Epithelial cell of esophagus (primary cell): ENCODE measurements around the gene PTPRO.

Experiments used
- DNase-seq: peaks from one replicate; pipeline ENCODE4 v3.0.0; 2010; ENCODE audit warnings: low read depth
- H3K4me3 ChIP-seq: 2 replicates; pipeline ENCODE4 v1.5.1; 2011; ENCODE audit warnings: mild to moderate bottlenecking, low read length, control low read depth
- TF ChIP-seq, protein P1 (sequence below): IDR thresholded peaks from 2 replicates; pipeline ENCODE4 v1.5.1; 2011; ENCODE audit warnings: low read depth, mild to moderate bottlenecking, low read length, control low read depth, inconsistent platforms; ENCODE audit not compliant: insufficient read depth; ENCODE audit errors: missing control alignments

The PTPRO gene

DNA sequence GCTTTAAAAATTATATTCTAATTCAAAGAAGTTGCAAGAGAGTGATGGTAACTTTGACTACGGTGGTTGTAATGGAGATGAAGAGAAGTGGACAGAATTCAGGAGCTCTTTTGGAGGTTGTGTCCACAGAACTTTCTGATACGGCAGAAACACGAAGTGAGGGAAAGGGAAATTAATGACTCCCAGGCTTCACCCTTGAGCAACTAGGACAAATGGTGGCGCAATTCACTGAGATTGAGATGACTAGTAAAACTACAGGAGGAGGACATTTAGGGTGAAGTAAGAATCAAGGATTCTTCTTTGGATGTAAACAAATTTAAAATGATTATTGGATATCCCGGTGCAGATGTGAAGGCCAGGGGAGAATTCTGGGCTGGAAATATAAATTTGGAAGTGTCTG lies 212.6 kb downstream of the PTPRO start:
- DNase-seq, result peak; percentile 58
- H3K4me3 ChIP-seq, result no peak overlapping the region
- TF ChIP-seq, protein P1, sequence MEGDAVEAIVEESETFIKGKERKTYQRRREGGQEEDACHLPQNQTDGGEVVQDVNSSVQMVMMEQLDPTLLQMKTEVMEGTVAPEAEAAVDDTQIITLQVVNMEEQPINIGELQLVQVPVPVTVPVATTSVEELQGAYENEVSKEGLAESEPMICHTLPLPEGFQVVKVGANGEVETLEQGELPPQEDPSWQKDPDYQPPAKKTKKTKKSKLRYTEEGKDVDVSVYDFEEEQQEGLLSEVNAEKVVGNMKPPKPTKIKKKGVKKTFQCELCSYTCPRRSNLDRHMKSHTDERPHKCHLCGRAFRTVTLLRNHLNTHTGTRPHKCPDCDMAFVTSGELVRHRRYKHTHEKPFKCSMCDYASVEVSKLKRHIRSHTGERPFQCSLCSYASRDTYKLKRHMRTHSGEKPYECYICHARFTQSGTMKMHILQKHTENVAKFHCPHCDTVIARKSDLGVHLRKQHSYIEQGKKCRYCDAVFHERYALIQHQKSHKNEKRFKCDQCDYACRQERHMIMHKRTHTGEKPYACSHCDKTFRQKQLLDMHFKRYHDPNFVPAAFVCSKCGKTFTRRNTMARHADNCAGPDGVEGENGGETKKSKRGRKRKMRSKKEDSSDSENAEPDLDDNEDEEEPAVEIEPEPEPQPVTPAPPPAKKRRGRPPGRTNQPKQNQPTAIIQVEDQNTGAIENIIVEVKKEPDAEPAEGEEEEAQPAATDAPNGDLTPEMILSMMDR, result no peak

DNA sequence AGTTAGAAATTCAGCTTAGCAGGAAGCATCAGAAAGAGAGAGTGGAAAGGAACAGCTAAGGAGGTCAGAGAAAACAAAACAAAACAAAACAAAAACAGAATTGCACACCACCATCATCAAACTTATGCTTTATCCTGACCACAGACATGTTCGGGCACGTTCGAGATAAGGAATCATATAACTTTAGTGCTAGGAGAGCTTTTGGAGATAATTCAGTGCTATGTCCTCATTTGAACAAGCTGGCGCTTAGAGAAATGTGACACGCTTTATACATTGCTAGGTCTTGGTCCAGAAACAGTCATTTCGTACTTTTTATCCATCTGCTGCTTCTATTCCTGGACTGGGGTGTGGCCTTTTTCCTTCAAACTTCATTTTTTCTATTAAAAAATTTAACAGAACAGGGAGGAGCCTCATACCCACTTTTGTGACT lies 213.1 kb downstream of the PTPRO start:
- TF ChIP-seq, protein P1, result no peak
- no peak overlapping the region for H3K4me3 ChIP-seq
- peak; percentile 33 for DNase-seq

DNA sequence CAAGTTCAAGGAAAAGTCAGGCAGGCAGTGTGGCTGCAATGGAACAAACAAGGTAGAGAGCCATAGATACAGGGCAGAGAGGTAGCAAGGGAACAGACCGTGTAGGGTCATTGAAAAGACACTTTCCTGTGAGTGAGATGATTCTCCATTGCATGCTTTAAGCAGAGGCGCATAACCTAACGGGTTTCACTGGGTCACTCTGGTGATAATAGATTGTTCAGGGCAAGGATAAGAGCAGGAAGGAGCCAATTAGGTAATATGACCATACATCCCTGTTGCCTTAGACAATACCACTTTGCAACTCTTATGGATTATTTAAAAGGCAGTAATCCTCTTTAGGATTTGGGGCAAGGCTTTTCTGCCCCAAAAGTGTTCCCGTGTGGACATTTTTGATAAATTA lies 214.1 kb downstream of the PTPRO start:
- H3K4me3 ChIP-seq, result no peak overlapping the region
- DNase-seq, result no peak

DNA sequence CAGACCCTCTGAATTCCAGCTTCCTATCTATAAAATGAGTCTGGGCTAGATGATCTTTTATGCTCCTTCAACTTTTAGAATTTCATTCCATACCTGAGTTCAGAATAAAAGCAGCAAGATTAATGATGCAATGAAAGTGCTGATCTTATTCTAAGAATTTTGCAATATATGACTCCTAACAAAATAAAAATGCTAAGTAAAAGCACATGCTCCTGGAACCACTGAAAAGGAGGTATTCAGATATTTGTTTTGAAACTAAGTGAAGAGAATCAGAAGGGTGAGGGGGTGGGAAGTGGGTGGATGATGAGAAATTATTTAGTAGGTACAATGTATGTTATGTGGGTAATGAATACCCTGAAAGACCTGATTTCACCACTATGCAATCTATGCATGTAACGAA lies 216.6 kb downstream of the PTPRO start:
- DNase-seq, result no peak
- TF ChIP-seq, protein P1, result no peak

More for the DNA sequence above, 214.1 kb downstream of the PTPRO start:
- TF ChIP-seq, protein P1, result no peak

DNA sequence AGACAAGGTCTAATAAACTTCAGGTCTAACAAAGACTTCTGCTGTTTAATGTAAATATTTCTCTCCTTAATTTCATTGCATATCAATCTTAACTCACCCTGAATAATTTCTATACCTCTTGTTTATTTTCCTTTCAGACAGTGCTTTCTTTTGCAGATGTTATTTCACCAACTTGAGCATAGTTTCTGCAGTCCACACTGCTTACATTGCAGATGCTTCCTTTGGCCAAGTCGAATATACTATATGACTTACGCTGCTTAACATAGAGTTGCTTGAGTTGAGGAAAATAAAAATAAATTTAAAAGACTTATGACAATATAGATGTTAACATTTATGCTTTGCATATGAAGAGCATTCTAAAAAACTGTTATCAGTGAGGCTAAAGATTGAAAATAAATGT lies 217.7 kb downstream of the PTPRO start:
- DNase-seq, result no peak
- TF ChIP-seq, protein P1, result no peak
- no peak overlapping the region for H3K4me3 ChIP-seq

More for the DNA sequence above, 216.6 kb downstream of the PTPRO start:
- H3K4me3 ChIP-seq, result no peak overlapping the region

DNA sequence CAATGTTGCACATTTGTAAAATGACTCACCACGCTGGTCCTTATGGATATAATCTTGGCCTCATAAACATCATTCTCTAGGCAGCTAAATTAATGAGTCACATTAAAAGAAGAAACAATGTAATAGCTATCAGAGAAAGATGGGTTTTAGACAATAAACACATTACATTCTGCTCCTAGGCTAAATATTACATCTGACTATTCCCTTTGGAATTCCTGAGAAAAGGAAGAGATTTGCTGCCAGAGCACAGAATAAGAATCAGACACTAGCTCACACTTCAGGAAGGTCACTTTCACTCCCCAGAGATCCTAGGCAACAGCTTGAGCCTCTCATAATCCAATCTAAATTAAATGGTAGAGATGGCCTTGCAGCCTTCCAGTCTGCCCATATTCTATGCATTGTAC lies 218.2 kb downstream of the PTPRO start:
- no peak overlapping the region for H3K4me3 ChIP-seq
- DNase-seq, result peak; percentile 40
- TF ChIP-seq, protein P1, result no peak

DNA sequence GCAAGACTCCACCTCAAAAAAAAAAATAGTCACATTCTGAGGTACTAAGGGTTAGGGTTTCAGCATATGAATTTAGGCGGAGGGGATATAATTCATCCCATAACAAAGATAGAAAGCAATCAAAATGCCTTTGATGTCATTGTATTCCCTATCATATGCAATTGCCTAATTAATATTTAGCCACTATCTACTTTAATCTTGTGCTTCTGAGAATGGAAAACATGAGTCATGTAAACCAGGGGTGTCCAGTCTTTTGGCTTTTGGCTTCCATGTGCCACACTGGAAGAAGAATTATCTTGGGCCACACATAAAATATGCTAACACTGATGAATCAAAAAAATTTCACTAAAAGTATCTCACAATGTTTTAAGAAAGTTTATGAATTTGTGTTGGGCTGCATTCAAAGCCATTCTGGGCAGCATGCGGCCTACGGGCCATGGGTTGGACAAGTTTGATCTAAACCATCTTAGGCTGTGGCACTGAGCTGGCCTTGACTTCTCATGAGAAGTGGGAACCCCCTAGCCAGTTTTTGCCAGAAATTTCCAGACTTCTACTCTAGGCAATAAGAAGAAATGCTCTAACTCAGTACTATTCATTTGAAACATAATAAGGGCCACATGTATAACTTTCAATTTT lies 219.8 kb downstream of the PTPRO start:
- TF ChIP-seq, protein P1, result no peak

More for the DNA sequence above, 219.8 kb downstream of the PTPRO start:
- no peak overlapping the region for H3K4me3 ChIP-seq
- DNase-seq, result no peak
